Tibial nerve (tissue), 4 donors: ENCODE measurements around the gene SPATA13. TPM values are rescaled to one million over a fixed set of nuclear protein-coding genes. Genes with fewer than 3 reads are reported as not detected.
"Not testable (repeated sequence)": the region's sequence is repeated elsewhere in the genome, so short reads cannot be mapped to it uniquely, and the experiment has no call there.

Experiments
- DNase-seq, 2 donors: peaks; one replicate each; pipeline ENCODE4 v3.0.0-alpha.2; 2019; ENCODE audit warnings: low spot score in 2 of 2
- H3K27ac ChIP-seq, 4 donors: fragments of 200-600 bp; sonication (generic) in 3 of 4; one replicate each; pipeline ENCODE4 v1.5.1; 2017 to 2019; ENCODE audit warnings: mild to moderate bottlenecking in 1 of 4
- H3K27me3 ChIP-seq, 2 donors: fragments of 200-600 bp; sonication (generic) in 1 of 2; one replicate each; pipeline versions ENCODE4 v1.5.1 to v1.6.0; 2017 to 2019
- H3K36me3 ChIP-seq, 3 donors: fragments of 200-600 bp; sonication (generic); one replicate each; pipeline ENCODE4 v1.5.1; 2018 to 2019
- H3K4me1 ChIP-seq, 4 donors: fragments of 200-600 bp; sonication (generic) in 3 of 4; one replicate each; pipeline ENCODE4 v1.5.1; 2017 to 2019
- H3K4me3 ChIP-seq, 4 donors: fragments of 200-600 bp; sonication (generic) in 3 of 4; one replicate each; pipeline ENCODE4 v1.5.1; 2017 to 2019; ENCODE audit warnings: mild to moderate bottlenecking in 1 of 4, moderate library complexity in 1 of 4
- H3K9me3 ChIP-seq, 4 donors: fragments of 200-600 bp; sonication (generic) in 3 of 4; one replicate each; pipeline ENCODE4 v1.5.1; 2017 to 2019
- EP300 ChIP-seq, 2 donors: sonication (generic); formaldehyde crosslinking; IDR thresholded peaks; one replicate each; pipeline ENCODE4 v1.6.1; 2017; ENCODE audit warnings: antibody characterized with exemption in 2 of 2, mild to moderate bottlenecking in 1 of 2
- POLR2A ChIP-seq, 2 donors: fragments of 450-650 bp; IDR thresholded peaks; one replicate each; pipeline ENCODE4 v1.6.1; 2017; ENCODE audit warnings: antibody characterized with exemption in 2 of 2, mild to moderate bottlenecking in 2 of 2, moderate library complexity in 2 of 2
- WGBS, 2 donors: methylation state at CpG; one replicate each; pipeline ENCODE4 v1.1.5; 2018; 5-methylcytosine and 5-hydroxymethylcytosine counted together
- total RNA-seq, 4 donors: library from RNA; depleted of rRNA; stranded (reverse); fragments of >200 nt; gene quantifications; one replicate each; pipeline ENCODE4 v1.1.0, GENCODE V29; 2016
- TF ChIP-seq, protein P1 (sequence below), 5 experiments: fragments of 200-600 bp in 3 of 5; fragments of 450-650 bp in 2 of 5; sonication (generic) in 3 of 5; IDR thresholded peaks; one replicate each; pipeline ENCODE4 v1.5.1; 2016 to 2019; ENCODE audit warnings: antibody characterized with exemption in 5 of 5, mild to moderate bottlenecking in 3 of 5, moderate library complexity in 2 of 5

SPATA13 gene
- total RNA-seq, 4 donors from 2014 or later, result 35.0 to 96.0 (median 51.7) TPM

DNA sequence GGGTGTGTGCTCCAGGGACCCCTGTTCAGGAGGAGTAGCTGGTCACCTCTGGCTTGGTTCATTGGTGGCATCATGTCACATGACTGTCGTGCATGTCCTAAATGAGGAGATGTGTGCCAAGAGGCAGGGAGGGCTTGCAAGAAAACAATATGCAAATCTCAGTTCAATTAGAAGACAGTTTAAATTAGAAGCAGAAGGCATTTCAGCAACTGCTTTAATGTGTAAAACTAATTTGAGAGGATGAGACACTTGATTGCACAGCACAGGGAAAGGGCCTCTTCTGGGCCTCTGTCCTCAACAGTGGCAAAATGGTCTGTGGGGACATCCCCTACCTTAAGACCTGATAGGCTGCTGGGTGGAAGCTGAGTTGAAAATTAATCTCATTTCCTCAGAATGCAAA lies 54.6 kb downstream of the SPATA13 start:
- Histone ChIP-seq H3K27ac (peak overlapping the region; percentile 9 to 84 (median 53)), H3K36me3 (no peaks in the 10 kb centered on the region), H3K27me3 (no peaks in the 10 kb centered on the region), H3K9me3 (no peaks in the 10 kb centered on the region), H3K4me3 (no peak overlapping the region), H3K4me1 (peaks cover 0 to 62% (median 34%) of the 10 kb centered on the region in 4 donors)
- 39 to 48% methylated on average over 1 of the region's 1 CpG for WGBS, 2 donors
- no peak for TF ChIP-seq EP300 (IDR thresholded peaks at IDR 0.05)
- TF ChIP-seq, protein P1, sequence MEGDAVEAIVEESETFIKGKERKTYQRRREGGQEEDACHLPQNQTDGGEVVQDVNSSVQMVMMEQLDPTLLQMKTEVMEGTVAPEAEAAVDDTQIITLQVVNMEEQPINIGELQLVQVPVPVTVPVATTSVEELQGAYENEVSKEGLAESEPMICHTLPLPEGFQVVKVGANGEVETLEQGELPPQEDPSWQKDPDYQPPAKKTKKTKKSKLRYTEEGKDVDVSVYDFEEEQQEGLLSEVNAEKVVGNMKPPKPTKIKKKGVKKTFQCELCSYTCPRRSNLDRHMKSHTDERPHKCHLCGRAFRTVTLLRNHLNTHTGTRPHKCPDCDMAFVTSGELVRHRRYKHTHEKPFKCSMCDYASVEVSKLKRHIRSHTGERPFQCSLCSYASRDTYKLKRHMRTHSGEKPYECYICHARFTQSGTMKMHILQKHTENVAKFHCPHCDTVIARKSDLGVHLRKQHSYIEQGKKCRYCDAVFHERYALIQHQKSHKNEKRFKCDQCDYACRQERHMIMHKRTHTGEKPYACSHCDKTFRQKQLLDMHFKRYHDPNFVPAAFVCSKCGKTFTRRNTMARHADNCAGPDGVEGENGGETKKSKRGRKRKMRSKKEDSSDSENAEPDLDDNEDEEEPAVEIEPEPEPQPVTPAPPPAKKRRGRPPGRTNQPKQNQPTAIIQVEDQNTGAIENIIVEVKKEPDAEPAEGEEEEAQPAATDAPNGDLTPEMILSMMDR (IDR thresholded peaks at IDR 0.05), result no peak
- no peak for TF ChIP-seq POLR2A (IDR thresholded peaks at IDR 0.05)
- DNase-seq, result no peak

DNA sequence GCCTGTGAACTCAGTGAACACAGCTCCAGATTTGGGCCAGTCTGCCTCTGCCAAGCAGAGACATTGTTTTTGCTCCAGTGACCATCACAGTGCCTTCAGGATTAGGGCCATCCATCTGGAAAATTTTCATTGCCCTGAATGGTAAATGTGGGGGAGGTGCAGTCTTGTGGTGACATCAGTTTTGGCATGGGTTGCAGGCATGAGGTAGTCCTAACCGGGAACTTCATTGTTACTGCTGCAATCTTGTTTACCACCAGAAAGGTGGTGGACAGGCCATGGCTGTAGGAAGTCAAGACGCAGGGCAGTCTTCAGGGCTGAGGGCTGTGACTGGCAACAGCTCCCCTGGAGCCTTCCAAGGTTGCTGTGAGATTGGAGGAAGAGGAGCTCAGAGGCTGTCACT lies 55.2 kb downstream of the SPATA13 start:
- no peak for TF ChIP-seq POLR2A (IDR thresholded peaks at IDR 0.05)
- peak in 1 of 2 donors; percentile 60 for TF ChIP-seq EP300 (IDR thresholded peaks at IDR 0.05)
- peak in 1 of 2 donors; percentile 25 for DNase-seq
- Histone ChIP-seq H3K27me3 (no peaks in the 10 kb centered on the region), H3K36me3 (no peaks in the 10 kb centered on the region), H3K27ac (peak overlapping the region; percentile 9 to 84 (median 53)), H3K4me1 (peaks cover 0 to 68% (median 34%) of the 10 kb centered on the region in 4 donors), H3K4me3 (no peak overlapping the region), H3K9me3 (no peaks in the 10 kb centered on the region)
- WGBS, 2 donors, result 23 to 35% methylated on average over 2 of the region's 2 CpGs

- WGBS, 2 donors, result 87 to 91% methylated on average over 4 of the region's 4 CpGs
These were observed 55.7 kb downstream of the SPATA13 start for GRCh38 chr13:24216176-24216575.

DNA sequence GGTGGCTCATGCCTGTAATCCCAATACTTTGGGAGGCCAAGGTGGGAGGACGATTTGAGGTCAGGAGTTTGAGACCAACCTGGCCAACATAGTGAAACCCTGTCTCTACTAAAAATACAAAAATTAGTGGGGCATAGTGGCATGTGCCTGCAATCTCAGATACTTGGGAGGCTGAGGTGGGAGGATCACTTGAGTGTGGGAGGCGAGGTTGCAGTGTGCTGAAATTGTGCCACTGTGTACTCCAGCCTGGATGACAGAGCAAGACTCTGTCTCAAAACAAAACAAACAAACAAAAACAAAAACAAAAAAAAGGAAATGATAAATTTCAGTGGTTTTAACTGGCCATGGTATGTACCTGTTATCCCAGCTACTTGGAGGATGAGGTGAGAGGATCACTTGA lies 56.3 kb downstream of the SPATA13 start:
- peak overlapping the region; percentile 9 to 84 (median 70) for H3K27ac ChIP-seq
- not testable (repeated sequence) for H3K27me3 ChIP-seq

More at GRCh38 chr13:24216176-24216575, 55.7 kb downstream of the SPATA13 start:
- no peaks in the 10 kb centered on the region for H3K27me3 ChIP-seq
- H3K36me3 ChIP-seq, result no peaks in the 10 kb centered on the region
- no peaks in the 10 kb centered on the region for H3K9me3 ChIP-seq
- DNase-seq, result no peak
- H3K27ac ChIP-seq, result peak overlapping the region; percentile 9 to 84 (median 53)
- no peak overlapping the region for H3K4me3 ChIP-seq
- H3K4me1 ChIP-seq, result peaks cover 0 to 72% (median 34%) of the 10 kb centered on the region in 4 donors
- TF ChIP-seq, protein P1 (IDR thresholded peaks at IDR 0.05), result no peak
- TF ChIP-seq POLR2A (IDR thresholded peaks at IDR 0.05) (no peak), EP300 (IDR thresholded peaks at IDR 0.05) (no peak)

DNA sequence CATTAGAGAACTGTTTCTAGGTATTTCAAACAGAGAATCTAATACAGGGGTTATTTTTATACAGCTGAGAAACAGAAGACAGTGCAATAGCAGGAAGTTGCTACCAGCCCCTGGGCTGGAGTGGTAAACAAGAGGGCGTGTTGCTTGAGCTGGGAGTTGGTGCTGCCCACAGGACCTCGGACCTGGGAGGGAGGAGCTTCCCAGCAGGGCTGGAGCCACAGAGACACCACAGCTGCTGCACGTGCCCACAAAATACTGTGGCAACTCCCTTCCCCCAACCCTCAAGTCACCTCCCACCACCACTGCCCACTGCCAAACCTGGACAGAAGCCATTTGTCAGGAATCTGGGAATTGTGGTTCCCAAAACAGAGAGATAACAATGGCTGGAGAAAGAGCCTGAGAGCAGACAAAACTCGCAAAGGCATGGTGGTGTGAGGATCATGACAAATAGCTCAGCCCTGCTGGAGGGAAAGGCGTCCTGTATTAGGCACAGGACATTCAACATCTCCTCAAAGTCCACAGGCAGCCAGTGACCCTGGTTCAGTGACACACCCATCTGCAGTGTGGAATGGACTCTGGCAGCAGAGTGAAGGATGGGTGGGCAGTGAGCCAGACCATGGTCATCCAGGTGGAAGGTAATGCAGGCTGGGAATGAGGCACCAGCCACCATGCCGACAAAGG lies 57.2 kb downstream of the SPATA13 start:
- 49 to 53% methylated on average over 6 of the region's 6 CpGs for WGBS, 2 donors
- Histone ChIP-seq H3K27me3 (no peaks in the 10 kb centered on the region), H3K27ac (peak overlapping the region; percentile 9 to 84 (median 70)), H3K9me3 (no peaks in the 10 kb centered on the region), H3K4me3 (no peak overlapping the region), H3K4me1 (peaks cover 0 to 72% (median 34%) of the 10 kb centered on the region in 4 donors), H3K36me3 (peaks cover 0 to under 1% (median 0%) of the 10 kb centered on the region in 3 donors)
- DNase-seq, result no peak
- TF ChIP-seq EP300 (IDR thresholded peaks at IDR 0.05) (peak in 1 of 2 donors; percentile 16), POLR2A (IDR thresholded peaks at IDR 0.05) (no peak)
- TF ChIP-seq, protein P1 (IDR thresholded peaks at IDR 0.05), result no peak

More for the DNA sequence above, 56.3 kb downstream of the SPATA13 start:
- not testable (repeated sequence) for H3K9me3 ChIP-seq, H3K36me3 ChIP-seq, H3K4me3 ChIP-seq, DNase-seq
- peaks cover 0 to 75% (median 34%) of the 10 kb centered on the region in 4 donors for H3K4me1 ChIP-seq
- 83 to 90% methylated on average over 2 of the region's 2 CpGs for WGBS, 2 donors

GRCh38 chr13:24218338-24218737 lies 57.8 kb downstream of the SPATA13 start:
- Histone ChIP-seq H3K27ac (peak overlapping the region; percentile 9 to 84 (median 70)), H3K4me1 (peaks cover 0 to 77% (median 34%) of the 10 kb centered on the region in 4 donors), H3K4me3 (no peak overlapping the region), H3K9me3 (no peaks in the 10 kb centered on the region), H3K36me3 (peaks cover 0 to 7% (median 0%) of the 10 kb centered on the region in 3 donors), H3K27me3 (no peaks in the 10 kb centered on the region)
- 54 to 71% methylated on average over 3 of the region's 3 CpGs for WGBS, 2 donors
- TF ChIP-seq POLR2A (IDR thresholded peaks at IDR 0.05) (no peak), EP300 (IDR thresholded peaks at IDR 0.05) (no peak)
- TF ChIP-seq, protein P1 (IDR thresholded peaks at IDR 0.05), result no peak
- DNase-seq, result no peak
